Measurements from ENCODE around the gene ATP1B3.
A peak's percentile ranks its signal among the peaks of the same experiment; 100 is the strongest.
"Not testable (repeated sequence)": the region's sequence is repeated elsewhere in the genome, so short reads cannot be mapped to it uniquely, and the experiment has no call there.

ATP1B3 gene

DNA sequence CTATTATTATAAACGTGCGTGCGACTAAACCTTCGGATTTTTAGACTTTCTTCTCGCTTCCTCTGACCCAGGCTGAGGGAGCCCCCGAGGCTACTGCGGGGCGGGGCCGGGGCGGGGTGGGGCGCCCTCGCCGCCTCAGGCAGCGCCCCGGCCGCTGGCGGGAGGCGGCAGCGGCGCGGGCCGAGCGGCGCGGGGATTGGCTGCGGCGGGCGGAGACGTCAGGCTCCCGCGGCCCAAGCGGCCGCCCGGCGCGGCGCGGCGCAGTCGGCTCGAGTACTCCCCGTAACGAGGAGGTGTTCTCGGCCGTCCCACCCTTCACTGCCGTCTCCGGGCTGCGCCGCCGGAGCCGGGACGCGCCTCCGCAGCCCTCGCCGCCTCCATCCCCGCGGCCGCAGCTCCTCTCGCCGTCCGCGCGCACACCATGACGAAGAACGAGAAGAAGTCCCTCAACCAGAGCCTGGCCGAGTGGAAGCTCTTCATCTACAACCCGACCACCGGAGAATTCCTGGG, at the start of gene ATP1B3:
TSS of gene ATP1B3 (plus strand) at position 263 of the 510 bp plus-strand sequence. CDS start at position 422, 159 bp downstream.
- peak; percentile 82 for DNase-seq

DNA sequence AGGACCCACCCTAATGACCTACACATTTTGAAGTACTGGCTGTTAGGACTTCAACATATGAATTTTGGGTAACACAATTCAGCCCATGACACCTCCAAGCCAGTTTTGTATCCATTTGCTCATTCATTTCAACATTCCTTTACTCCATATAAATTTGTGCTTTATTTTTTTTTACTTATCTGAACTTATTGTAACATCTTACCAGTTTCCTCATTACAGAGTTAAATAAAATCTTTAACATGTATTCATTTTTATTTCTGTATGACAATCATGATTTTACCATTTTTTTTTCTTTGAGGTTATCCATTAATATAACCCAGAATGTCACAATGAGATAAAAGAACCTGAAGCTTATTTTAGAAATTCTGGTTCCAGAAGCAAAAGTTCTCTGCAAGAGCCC, 48.0 kb upstream of the ATP1B3 start:
- no peak for DNase-seq

DNA sequence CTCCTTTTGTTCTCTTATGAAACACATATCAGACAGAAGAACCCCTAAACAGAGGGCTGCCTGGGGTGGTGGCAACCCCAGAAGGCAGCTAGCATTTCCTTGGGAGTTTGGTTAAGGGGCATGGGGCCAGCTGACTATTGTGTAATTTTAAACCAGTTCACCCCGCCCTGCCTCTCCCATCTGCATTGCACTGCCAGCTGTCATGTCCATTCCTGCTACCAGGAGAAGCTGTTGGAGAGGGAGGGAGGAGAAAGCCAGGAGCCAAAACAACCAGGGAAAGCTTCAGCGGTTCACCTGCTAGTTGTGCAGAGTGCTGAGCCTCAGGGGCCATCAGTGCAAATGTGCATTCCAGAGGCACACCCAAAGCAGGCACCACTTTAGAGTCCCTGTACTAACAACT, 47.6 kb upstream of the ATP1B3 start:
- DNase-seq: no peak

DNA sequence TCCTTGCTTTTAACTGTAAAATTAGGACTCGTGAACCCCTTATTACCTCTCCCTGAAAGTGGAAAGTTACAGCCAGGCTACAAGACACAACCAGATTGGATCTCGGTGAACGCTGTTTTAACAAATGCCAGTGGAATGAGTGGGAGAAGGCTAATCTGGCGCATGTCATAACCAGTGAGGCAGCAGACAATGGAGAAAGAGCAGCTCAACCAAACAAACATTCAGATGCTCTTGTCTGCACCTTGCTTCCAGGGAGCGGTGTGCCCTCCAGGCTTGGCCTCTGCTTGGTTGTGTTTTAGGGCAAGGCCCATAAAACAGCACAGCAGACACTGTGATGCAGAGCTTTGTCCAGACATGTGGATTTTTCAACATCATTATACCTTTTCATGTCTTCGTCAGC, 45.9 kb upstream of the ATP1B3 start:
- DNase-seq: no peak

DNA sequence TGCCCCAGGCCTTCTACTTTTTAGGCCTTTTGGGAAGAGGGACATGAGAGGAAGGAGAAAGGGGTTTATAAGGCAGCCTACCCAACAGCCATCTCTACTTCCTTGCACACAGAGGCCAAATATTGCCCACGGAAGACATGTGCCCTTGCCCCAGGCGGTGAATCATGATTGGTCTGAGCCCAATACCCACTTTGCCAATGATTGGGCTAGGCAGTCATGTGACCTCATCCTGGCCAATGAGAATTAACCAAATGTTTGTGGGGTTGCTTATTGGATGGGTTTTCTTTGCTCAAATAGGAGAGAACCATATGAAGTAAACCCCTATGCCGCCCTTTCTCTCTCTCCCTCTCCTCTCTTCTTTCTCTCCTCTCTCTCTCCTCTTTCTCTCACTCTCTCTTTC, 42.2 kb upstream of the ATP1B3 start:
- no peak for DNase-seq

DNA sequence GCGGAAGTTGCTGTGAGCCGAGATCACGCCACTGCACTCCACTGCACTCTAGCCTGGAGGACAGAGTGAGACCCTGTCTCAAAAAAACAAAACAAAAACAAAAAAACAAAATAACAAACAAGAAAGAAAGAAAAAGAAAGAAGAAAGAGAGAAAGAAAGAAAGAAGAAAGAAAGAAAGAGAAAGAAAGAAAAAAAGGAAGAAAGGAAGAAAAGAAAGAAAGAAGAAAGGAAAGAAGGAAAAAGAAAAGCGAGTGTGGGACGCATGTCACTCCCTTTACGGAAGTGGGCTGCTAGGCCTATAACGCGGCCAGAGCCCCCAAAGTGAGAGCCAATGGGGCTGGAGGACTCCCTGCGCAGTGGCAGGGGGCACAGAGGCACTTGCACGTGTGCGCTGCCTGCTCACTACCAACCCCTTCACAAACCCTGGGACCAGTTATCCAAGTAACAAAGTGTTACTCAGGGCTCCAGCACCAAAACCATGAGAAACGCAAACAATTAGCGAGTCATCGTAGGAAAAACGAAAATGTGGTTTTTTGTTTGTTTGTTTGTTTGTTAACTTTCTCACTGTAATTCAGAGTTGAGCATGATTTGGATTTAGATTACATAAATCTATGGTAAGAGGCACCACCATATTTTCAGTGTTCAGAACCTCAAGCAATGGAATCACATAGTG, 40.8 kb upstream of the ATP1B3 start:
- no peak for DNase-seq

DNA sequence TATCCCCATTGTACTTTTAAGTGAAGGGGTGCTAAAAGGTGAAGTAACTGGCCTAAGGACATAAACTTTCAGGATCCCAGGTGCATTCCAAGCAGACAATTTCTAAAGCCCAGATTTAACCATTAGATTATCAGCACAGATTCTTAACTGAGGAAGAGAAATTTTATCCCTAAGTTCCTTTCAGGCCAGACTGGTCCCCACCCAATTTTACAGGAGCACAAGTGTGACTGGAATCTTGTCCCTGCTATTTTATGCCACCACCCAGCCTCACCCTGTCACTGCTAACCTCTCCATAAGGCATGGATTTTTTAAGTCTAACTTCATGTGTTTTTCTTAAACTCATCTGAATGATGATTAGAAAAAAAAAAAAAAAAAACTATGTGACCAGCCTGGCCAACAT, 37.1 kb upstream of the ATP1B3 start:
- DNase-seq: no peak

DNA sequence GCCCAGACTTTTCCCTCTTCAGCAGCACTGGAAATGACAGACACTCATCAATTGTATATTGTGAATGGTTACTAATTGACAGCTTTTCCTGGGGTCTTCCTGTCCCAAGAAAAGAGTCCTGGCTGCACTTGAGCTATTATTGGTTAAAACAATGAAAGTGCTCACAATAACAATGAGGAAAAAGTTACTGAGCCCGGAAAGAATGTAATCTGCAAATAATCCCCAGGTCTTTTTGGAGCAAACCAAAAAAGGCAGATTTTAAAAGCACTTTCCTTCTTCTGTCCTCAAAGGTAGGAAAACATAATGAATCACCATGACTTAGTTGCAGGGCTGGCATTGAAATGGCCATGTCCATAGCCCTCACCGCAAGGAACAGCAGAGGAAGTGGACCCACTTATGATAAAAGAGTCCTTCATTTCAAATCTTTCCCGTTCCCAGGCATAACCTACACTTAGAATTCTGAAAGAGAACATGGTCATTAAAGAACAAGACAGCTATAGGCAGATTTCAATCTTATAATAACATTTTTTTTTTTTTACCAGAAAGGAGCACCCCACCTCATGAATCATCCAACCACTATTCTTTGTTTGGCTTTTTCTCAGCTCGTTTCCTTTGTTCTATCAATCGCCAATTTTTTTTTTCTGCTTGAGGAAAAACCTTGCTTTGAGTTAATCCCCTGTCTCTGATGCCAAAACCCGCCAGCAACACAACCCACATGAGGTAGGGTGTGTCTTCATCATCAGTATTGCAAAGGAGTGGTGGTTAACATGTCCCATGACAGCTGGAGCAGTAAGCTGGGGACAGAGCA, 35.5 kb upstream of the ATP1B3 start:
- peak; percentile 48 for DNase-seq

DNA sequence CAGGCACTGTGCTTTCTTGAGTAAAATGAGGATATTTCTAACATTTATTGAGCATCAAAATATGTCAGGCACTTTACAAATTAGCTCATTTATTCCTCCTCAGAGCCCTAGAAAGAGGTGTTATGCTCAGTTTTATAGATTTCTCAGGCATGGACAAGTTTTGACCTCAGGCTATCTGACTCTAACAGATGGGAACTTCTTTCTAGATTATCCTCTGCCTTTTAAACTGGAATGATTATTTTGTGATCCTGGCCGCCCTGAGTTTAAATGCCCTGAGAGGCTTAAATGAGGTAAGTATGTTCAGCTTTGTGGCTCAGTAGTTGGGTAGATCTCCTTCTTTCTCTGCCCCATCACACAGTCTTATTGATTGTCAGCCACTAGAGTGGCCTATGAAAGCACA, 32.3 kb upstream of the ATP1B3 start:
- DNase-seq: no peak

DNA sequence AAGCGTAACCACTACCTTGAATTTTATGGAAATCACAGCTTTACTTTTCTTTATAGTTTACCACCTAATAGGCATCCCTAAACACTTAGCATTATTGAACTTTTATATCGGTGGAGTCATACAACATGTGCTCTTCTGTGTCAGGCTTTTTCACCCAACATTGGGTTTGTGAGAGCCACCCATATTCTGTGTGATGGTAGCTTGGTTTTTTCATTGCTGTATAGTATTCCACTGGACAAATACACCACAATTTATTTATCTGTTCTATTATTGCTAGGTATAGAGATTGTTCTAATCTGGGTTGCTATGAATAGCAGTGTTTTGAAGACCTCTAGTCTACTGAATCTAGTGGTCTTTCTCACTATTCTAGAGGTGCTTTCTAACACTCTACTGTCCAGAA, 31.6 kb upstream of the ATP1B3 start:
- DNase-seq: no peak

DNA sequence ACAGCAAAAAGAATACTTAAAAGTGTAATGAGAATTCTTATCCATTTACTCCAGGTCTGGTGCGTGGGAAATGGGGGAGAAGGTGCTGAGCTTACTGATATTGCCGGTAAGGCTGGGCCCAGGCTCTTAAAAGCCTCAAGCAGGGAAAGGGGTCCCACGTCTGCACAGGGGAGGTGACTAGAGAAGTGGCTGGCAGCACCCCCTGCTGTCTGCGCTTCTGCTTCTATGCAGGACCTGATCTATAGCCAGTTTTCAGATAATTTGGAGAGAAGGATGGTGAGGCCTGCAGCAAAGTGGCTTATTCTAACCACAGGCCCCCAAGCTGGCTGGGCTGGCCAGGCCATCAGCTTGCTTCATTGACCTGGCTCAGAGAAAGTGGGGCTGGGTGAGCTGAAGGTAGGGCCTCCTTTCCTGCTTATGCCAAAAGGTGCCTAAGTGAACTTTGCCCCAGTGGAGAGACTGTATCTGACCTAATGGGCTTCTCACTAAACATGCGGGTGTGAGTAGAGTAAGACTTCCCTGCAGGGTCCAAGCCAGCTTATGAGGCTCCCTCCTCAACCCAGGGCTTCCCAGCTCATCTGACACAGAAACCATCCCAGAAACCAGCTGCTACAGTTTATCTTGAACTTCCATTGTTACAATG, 30.9 kb upstream of the ATP1B3 start:
- no peak for DNase-seq

DNA sequence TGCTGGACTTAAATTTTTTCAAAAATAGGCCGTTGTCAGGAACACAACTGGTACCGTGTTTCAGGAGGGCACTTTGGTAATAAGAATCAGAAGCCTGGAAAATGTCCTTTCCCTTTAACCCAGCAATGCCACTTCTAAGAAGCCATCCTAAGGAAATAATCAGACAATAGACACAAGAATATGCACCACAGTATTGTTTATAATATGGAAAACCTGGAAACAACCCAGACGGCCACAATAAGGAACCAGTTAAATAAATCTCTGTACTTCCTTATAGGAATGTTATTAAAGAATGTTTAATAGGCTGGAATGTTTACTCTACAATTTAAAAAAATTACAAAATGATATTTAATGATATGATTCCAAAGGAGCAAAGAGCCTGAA, 30.4 kb upstream of the ATP1B3 start:
- no peak for DNase-seq

DNA sequence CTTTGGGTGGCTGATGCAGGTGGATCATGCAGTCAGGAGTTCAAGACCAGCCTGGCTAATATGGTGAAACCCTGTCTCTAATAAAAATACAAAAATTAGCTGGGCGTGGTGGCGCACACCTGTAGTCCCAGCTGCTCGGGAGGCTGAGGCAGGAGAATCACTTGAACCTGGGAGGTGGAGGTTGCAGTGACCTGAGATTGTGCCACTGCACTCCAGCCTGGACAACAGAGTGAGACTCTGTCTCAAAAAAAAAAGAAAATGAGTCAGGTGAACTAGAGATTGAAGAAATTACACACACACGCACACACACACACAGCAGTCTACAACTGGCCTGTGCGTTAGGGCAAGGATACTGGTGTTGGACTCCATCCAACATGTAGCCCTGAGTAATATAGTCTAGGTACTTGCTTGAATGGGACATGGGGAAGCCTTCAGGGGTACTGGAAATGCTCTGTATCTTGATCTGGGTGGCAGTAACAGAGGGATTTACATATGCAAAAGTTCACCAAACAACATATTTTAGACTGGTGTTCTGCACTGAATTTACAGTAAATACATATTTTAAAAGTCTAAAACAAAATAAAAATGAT, 28.2 kb upstream of the ATP1B3 start:
- DNase-seq: not testable (repeated sequence)

DNA sequence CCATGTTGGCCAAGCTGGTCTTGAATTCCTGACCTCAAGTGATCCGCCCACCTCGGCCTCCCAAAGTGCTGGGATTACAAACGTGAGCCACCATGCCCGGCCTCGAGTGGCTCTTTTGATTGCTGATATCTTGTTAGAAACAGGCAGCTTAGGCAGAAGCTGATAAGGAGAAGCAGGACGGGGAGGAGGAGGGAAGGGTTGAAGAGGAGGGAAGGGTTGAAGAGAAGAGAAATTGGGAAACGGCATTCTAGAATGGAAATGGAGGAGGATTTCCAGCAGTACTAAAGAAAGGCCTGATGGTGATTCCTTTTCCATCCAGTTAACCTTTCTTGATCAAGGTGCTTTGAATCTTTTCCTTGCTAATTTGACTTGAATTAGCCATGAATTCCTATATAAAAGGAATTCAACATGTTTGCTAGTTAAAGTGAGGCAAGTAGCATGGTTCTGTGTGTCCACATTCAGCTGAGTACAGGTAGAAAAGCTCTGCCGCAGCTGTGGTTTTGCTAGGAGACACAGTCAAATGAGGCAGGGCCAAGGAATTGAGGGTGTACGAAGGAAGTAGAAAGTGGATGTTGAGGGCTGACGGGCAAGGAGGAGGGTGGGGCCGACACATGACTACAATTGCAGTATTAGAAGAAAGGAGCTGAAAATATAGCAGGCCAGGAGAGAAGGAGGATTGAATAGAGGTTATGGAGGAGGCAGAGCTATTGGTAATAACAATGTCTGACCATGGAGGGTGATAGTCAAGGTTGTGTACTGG, 27.2 kb upstream of the ATP1B3 start:
- DNase-seq: no peak

DNA sequence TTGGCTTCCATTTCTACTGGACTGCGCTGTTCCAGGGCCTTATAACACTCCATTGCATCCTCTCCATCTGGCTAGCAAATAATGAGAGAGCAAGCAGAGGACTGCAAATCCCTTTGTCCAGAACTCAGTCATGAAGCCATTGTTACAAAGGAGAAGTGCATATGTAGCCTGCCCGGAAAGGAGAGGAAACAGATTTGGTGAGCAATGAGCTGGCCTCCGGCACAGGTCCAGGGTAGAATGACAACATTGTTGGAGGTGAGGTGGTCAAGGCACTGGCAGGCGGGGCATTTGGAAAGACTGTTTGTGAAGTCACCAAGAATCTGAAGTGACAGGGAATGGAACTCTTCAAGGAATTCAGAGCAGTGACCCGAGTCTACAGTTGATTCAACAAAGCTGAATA, 25.0 kb upstream of the ATP1B3 start:
- DNase-seq: no peak

DNA sequence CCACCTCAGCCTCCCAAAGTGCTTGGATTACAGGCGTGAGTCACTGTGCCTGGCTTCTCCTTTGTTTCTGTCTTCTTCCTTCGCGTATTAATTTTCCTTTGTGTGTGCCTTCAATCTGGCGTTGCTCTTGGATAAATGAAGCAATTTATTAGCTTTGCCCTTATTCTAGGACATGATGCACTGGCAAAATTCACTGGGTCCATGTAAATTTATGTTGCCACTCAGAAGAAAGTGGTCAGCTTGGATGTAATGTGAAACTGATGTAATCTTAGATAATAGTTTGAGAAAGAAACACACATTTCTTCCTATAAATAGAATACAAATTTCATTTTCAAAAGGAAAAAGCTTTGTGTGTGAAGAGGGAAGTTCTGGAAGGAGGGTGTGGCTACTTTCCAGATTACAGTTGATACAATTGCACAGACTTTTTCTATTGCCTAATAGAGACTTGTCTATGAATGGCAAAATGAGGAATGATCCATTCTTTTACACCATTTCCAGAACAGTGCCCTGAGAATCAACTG, 23.3 kb upstream of the ATP1B3 start:
- DNase-seq: no peak

DNA sequence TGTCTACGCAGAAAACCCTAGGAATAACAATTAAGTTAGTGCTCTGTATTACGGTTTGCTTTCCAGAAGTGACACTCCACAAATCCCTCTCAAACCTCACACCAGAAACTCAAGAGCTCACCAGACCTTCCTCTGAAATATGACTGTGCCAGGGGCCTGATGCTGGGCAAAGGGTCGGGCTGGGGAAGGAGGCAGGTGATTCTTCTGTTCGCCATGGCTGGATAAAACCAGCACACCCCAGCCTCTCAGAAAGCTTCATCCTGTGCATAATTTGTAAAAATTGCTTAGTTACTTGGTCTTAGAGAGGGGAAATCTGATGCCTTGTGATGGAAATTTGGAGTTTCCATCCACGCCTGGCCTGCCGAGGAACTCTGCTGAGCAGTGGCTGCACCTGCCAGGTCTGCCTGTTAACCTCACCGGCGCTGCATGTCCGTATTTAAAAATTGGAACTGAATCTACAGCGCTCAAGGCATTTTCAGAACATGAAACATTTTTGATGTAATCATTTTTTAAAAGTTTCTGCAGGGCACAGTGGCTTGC, 22.7 kb upstream of the ATP1B3 start:
- no peak for DNase-seq

DNA sequence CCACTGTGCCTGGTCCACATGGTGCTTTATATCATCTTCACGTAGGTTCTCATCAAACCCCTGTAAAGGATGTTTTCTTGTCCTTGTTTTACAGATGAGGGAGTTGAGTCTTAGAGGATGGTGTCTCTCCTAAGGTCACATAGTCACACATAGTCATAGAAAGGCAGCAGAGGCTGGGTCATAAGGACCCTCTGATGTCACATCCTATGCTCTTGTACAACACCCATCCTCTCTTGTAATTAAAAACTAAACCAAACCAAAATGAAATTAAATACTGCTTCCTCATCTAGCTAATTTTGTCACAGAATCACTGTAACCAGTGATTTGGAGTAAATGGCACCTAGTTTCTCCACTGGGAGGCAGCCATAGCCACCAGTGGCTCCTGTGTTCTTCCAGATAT, 21.8 kb upstream of the ATP1B3 start:
- no peak for DNase-seq

DNA sequence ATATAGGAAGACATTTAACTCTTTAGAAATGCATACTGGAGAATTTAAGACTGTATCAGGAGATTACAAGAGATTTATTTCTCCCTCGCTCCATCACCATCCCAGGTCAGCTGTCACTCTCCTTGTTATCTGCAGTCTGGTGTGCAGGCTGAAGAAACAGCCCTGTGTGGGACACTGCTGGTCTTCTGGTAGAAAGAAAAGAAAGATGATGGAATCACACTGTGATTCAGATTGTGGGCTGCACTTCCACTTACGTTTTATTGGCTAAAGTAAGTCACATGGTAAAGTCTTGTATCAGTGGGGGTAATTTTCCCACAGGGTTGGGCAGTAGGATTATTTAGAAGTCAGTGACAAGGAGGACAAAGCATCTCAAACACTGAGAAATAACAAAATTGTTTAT, 18.1 kb upstream of the ATP1B3 start:
- DNase-seq: no peak

DNA sequence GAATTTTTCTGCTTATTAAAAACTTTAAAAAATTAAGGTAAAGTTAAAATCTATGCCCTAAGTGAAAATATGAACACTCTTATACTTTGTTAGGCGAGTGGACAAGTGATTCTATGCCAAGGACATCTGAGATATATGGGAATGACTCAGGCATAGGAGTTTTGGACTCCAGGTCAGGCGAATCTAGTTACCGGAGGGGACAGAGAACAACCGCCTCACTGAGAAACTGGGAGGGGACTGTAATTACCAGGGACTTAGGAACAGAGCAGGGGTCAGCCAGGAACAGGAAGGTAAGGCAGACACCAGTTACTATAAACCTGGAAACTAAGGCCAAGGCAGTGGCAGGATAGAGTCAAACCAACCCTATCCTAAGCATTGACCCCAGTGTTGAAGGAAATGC, 16.8 kb upstream of the ATP1B3 start:
- no peak for DNase-seq

DNA sequence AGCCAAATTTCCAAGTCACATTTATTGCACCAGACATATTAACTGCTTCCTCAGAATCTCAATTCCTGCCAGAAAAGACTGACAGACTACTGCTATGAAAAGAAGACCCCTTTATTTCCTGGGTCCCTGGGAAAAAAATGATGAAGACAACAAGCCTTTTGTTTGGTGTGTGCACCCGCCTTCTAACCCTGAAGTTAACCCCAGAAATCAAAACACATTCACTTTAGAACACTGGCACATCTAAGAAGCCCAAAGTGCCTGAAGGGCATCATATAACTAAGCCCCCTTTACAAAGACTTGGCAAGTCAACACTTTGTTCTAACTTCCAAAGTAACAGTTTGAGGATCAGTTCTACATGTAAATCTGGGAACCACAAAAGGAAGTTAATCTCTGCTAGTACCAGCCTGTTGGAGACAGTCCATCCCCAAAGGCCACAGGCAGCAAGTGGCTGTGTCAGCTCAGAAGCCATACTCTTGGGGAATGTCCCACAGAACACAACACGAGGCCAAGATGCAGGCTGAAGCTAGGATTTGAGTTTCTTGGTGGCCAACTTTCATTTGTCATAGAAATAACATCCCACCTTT, 16.3 kb upstream of the ATP1B3 start:
- no peak for DNase-seq
